Measurements from ENCODE around the gene UTP3. TPM values are rescaled to one million over a fixed set of nuclear protein-coding genes. Genes with fewer than 3 reads are reported as not detected.

Gene UTP3
- total RNA-seq, 1 experiment from 2014 or later = 33.7 TPM

DNA sequence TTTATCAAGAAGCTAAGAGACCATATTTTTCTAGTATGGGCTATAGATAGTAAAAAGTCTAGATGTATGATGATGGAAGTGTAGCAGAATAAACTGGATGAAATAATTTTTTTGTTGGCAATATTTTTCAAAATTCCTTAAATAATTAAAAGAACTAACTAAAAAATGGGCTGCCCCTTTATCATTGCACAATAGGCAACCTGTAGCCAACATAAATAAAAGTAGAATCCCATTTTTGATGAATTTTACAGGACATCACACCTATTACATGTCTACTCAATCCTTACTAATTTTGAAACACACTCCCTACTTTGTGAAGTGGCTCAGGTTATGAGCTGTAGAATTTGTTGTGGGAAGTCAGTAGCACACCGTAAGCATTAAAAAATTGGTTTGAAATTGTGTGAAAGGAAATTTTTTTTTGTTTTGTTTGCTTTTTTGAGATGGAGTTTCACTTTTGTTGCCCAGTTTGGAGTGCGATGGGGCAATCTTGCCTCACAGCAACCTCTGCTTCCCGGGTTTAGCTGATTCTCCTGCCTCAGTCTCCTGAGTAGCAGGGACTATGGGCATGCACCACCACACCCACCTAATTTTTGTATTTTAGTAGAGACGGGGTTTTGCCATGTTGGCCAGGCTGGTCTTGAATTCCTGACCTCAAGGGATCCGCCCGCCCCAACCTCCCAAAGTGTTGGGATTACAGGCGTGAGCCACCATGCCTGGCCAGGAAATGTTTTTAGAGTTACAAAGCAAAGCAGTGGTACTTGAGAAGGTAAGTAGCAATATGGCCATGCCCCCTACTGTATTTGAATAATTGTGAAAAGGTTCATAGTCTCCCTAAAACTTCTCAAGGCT is 24.5 kb downstream of the UTP3 start:
- Histone ChIP-seq H3K4me1 (ENCODE audit: control insufficient read depth in 1 of 2, insufficient read depth in 2 of 2, low read length in 2 of 2) (no peaks in the 10 kb centered on the region), H3K9me2 (ENCODE audit: insufficient read depth) (no peaks in the 10 kb centered on the region), H3K27ac (ENCODE audit: low read depth, low read length) (no peak overlapping the region), H4K20me1 (ENCODE audit: insufficient read depth) (no peaks in the 10 kb centered on the region), H2AFZ (ENCODE audit: low read depth, low read length, poor library complexity, severe bottlenecking) (no peak overlapping the region), H3K4me3 (replicated peaks in 1 of 2; ENCODE audit: low read depth in 1 of 2, low read length in 2 of 2) (no peak overlapping the region), H3K36me3 (ENCODE audit: control insufficient read depth in 1 of 2, insufficient read depth in 2 of 2, low read length in 2 of 2) (no peaks in the 10 kb centered on the region), H3K4me2 (ENCODE audit: low read length) (no peak overlapping the region), H3K9ac (ENCODE audit: low read length) (no peak overlapping the region), H3K79me2 (ENCODE audit: insufficient read depth, low read length) (peaks cover 39% of the 10 kb centered on the region), H3K27me3 (ENCODE audit: insufficient read depth, low read length) (no peaks in the 10 kb centered on the region), H3K9me3 (ENCODE audit: control insufficient read depth in 1 of 2, insufficient read depth in 1 of 2, low read depth in 1 of 2, low read length in 2 of 2) (no peaks in the 10 kb centered on the region)
- CTCF ChIA-PET = no interaction called here
- intact Hi-C loops (cut with micrococcal nuclease) = no loop called here
- TF ChIP-seq RAD21 (IDR thresholded peaks at IDR 0.05; ENCODE audit: low read depth) (no peak), EZH2 (IDR thresholded peaks at IDR 0.05) (no peak), EGR1 (IDR thresholded peaks at IDR 0.05; ENCODE audit: low read depth) (no peak), FOSL1 (IDR thresholded peaks at IDR 0.05; ENCODE audit: low read depth) (no peak), ELF1 (IDR thresholded peaks at IDR 0.05; ENCODE audit: borderline replicate concordance, low read depth) (no peak), EZH2phosphoT487 (IDR thresholded peaks at IDR 0.05; ENCODE audit: borderline replicate concordance) (no peak), POLR2AphosphoS5 (IDR thresholded peaks at IDR 0.05; ENCODE audit: low read depth, low read length) (no peak)
- TF ChIP-seq, protein P1, sequence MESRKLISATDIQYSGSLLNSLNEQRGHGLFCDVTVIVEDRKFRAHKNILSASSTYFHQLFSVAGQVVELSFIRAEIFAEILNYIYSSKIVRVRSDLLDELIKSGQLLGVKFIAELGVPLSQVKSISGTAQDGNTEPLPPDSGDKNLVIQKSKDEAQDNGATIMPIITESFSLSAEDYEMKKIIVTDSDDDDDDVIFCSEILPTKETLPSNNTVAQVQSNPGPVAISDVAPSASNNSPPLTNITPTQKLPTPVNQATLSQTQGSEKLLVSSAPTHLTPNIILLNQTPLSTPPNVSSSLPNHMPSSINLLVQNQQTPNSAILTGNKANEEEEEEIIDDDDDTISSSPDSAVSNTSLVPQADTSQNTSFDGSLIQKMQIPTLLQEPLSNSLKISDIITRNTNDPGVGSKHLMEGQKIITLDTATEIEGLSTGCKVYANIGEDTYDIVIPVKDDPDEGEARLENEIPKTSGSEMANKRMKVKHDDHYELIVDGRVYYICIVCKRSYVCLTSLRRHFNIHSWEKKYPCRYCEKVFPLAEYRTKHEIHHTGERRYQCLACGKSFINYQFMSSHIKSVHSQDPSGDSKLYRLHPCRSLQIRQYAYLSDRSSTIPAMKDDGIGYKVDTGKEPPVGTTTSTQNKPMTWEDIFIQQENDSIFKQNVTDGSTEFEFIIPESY (IDR thresholded peaks at IDR 0.05; ENCODE audit: extremely low read depth, insufficient replicate concordance, low read length) = no peak
- TF ChIP-seq, protein P2, sequence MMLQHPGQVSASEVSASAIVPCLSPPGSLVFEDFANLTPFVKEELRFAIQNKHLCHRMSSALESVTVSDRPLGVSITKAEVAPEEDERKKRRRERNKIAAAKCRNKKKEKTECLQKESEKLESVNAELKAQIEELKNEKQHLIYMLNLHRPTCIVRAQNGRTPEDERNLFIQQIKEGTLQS (IDR thresholded peaks at IDR 0.05) = no peak
- DNase-seq (ENCODE audit: low read depth, low spot score) (no peak), ATAC-seq (no peak)
- BruUV-seq (replicated peaks) = no TSS peak
- POLR2A ChIA-PET = no interaction called here
- RAD21 ChIA-PET (ENCODE audit: low non-redundant PET in 1 of 2, low total read pairs in 2 of 2, uncharacterized antibody in 2 of 2, unreplicated experiment in 2 of 2) = no interaction called here

Data from HCT116 (cell line).